Left hindlimb (tissue), 1 donor: ENCODE data around the gene ROBO1.

ENCODE experiments used
- DNase-seq: peaks from one replicate; pipeline ENCODE4 v3.0.0-alpha.2; 2018

Gene ROBO1

DNA sequence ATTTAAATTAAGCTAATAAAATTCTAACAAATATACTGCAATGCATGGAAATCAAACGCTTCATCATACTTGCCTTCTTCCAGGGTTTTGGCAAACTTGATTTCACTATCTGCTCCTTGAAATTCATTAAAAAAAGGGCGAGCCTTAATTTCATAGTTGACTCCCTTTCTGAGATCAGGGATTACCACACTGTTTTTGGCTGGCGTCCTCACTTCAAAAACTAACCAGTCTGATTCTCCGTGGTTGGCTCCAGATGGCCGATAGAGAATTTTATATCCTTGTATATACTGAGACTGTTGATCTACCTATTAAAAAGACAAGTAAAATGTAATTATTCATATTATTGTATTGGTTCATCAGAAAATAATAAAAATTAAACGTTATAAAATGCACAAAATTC is 1106.8 kb downstream of the ROBO1 start:
- no peak for DNase-seq

DNA sequence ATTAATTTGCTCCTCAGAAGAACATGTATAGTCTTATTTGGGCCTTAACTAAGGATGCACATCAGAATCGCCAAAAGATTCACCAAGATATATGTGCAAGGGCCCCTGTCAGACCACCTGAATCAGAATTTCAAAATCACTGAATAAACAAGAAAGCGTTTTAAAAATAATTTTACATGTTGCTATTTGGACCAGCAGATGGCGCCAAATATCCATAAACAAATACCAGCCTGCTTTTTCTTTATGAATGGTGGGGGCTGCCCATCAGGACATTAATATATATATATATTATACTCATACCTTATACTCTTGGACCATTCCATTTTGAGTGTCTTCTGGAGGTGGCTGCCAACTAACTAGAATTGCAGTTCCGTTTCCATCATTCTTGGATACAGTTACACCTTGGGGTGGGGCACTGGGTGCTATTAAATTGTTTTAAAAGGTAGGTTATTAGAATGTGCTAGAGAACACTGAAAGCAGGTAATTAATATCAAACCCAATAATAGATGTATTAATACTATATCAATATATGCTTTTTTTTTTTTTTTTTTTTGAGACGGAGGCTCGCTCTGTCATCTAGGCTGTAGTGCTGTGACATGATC is 1108.3 kb downstream of the ROBO1 start:
- DNase-seq = no peak

DNA sequence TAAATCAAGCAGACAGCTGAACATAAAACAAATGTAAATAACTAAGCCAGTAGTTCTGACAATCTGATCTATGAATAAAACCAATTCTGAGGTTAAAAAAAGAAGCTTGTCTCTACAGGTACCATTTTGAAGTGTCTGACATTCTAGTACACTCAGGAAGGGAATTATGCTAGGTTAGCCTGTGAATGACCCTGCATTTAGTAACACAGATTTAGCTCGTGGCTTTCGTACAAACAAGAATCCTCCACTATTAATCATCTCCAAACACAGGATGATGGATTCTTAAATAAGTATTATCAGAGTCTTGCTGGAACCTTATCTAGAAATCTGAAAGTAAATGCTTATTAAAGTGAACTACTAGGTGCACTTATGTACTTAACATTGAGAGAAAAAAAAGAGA is 1120.1 kb downstream of the ROBO1 start:
- DNase-seq = no peak

DNA sequence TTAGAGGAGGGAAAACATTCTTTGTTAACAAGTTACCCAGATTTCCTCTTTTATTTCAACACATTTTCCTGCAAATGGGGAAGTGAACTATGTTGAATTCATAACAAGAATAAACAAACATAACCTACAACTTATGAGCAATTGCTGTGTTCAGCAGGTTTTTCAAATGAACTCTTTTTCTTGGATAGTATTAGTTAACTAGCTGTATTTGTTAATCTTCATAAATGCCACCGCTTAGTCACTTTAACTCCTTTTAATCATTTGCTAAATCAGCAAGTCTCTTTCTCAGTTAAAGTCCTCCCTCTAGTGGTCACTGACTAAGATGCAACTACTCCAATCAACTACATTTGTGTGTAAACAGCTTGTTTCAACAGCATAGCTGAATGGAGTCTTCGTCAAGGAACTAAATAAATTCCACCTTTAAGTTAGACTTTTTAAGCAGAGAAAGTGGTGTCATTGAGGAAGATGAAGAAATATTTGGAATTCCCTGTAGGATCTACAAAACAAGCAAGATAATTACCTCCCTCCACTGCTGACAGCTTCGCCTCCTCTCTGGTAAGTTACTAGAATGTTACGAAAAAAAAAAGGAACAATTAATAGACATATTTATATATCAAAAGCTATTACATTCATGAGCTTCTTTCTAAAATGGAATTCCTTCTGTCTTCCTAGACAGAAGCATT is 1122.0 kb downstream of the ROBO1 start:
- no peak for DNase-seq

DNA sequence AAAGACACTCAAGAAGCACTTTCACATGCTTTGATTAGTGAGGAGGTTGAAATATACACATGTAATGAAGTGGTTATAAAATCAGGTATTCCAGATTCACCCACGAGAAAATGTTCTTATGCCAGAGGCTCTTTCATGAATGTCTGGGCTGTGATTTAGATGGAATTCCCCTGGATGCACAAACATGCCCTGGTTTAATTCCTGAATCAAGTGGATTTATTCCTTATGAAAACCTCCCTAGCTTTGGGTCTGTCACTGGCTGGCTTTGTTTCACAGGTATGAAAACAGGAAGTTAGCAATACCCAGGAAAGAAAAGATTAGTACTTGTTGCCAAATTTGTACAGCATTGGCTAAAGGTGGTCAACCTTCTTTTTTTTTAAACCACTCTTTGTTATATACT is 1123.0 kb downstream of the ROBO1 start:
- no peak for DNase-seq

DNA sequence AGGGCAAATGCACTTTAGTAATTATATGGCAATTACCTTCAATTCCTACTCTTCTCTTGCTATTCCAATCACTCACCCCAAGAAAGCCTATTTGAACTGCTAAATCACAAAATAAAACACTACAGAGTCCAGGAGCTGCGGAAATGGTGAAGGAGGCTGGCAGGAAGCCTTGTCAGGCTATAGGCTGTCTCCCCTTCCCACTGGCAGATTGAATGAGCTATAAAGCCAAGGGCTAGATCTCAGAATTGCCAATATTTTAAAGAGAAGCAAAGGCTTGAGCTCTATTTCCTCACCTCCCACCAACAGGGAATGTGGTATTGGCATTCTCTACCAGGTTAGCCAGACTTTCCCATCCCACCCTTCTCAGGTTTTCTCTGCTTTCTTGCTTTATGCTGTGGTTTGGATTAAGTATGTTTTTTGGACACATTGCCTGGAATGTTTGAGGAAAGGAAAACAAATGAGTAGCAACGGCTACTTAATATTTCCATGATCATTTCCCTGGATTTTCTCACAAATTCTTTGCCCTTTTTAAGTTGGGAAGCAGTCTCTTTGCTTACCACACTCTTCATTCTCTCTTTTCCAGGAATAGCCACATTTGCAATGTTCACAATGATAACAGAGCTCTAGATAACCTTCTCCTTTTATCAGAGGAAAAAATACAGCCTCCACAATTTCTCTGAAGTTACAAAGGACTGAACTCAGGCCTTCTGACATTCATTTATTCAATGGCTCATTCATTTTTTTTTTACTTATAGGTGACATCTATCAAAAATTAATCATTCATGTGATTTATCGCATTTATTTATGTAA is 1125.4 kb downstream of the ROBO1 start:
- DNase-seq = peak; percentile 56

DNA sequence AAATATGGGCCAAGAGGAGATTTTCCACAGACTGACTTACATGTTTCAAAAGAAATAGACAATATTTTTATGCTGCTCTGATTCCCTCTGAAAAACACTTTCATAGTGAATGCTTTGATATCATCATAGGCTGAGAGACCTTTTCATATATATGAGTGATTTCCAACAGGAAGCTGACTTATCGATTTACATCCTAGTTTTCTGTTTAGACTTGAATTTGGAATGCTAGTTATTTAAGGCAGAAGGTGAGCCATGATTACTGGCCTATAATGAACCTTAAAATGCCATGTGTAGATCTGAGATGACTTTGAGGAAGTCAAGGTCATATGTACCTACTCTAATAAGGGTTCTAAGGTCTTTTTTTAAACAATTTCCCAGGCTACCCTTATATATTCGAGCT is 1126.1 kb downstream of the ROBO1 start:
- no peak for DNase-seq

DNA sequence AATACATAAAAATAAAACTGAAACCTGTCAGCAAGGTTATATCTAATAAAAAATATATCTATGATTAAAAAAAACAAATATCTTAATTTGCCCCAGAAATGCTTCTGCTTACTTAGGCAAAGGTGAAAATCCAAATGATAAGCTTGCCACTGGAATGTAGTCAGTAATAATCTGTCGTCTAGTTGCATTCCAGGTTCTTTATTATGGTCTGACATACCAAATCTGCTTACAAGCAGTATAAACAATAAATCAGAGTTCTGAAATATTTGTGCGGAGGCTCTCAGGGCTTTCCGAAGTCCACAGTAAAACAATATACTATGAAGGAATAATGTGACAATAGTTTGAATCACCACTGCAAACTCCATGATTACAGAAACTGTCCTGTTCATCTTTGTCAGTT is 1133.5 kb downstream of the ROBO1 start:
- no peak for DNase-seq

DNA sequence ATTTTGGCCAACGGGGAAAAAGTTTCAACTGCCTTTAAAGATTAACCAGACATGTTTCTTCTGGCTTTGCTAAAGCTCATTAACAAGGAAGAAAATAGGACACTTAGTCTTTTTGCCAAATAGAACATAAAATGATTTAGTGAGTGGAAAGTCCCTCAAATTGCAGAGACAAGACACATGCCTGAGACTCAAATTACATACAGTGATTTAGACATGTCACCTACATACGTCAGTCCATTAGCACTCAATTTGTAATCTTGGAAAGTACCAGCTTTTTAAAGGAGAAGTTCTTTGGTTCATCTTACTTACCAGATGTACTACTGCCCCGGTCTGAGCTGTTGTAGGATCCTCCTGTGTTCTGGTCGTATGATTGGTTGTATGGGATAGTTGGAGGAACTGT is 1134.2 kb downstream of the ROBO1 start:
- no peak for DNase-seq

DNA sequence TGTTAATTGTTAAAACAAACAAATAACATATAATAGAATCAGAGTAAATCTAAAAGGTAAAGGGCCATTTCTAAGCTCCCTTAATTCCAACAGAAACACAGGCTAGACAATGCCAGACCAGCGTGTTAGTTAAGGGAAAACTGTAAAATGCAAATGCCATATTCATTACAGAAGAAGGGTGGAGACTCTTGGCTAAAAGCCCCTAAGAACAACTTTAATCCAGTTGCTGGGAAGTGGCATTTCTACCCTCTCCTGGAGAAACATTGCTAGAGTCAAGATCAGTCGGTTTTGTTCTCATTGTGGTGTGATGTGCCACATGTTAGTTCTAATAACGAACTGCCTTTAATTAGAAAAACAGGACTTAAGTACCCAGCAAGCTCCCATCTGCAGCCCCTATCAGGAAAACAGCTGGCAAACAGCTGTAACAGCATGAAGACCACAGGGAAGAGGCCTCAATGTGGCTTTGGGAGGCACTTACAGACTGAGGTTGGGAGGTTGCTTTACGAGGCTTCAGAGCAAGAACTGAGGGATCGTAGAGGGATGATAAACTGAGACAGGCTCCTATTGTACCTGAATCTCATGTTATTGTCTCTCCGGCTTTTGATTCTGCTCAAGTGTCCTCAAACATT is 1134.8 kb downstream of the ROBO1 start:
- DNase-seq = no peak

DNA sequence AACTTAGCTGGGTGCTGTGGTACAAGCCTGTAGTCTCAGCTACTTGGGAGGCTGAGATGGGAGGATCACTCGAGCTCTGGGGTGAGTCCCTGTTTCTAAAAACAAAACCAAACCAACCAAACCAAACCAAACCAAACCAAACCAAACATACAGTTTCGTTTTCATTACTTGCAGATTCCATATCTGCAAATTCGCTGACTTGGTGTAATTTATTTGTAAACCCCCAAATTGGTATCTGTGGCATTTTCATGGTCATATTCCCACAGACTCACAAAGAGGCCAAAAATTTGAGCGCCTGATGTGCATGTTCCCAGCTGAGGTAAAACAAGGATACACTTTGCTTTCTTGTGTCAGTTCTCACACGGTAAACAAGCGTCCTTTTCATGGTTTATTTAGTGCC is 1138.3 kb downstream of the ROBO1 start:
- no peak for DNase-seq

DNA sequence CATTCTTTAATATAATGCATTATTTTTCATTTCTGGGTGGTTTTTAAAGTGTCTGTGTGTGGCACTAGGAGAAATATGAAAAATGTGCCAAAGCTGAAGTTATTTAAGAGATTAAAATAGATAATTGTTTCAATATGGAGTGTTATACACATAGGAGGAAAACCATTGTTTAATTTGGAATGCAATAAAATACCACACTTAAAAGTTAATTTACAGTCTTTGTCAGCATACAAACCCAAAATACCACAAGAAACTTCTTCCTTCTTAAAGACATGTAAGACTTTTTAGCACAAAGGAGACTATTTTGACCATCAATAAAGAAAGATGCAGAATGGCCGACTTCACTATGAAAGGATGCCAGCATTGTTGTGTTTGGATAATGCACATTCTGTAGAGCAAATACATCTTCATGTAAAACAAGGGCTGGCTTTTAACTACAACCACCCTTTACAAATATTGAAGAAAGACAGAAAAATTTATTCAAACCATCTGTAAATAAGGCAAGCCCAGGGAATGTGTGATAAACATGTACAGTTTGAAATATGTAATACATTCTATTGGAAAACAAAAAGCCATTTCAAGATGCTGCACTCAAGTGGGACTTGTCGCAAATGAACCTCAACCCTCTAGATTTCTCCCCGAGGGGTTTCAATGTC is 1146.6 kb downstream of the ROBO1 start:
- no peak for DNase-seq

DNA sequence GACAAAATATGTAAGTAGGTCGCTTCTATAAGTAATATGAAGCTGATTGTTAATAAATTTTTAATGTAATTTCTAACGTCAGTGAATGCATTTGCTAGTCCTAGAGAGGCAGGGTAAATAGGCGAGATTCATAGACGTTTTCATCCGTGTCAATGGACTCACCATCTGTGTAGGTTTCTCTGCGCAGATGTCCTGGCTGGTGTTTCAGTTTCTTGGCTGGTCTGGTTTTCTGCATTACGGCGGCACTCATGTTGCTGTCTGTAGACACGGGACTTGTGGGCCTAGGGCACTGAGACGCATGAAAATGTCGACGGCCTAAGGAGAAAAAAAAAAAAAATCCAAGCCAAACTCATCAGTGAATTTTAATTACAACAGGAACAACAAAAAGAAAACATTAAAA is 1153.3 kb downstream of the ROBO1 start:
- DNase-seq = no peak

DNA sequence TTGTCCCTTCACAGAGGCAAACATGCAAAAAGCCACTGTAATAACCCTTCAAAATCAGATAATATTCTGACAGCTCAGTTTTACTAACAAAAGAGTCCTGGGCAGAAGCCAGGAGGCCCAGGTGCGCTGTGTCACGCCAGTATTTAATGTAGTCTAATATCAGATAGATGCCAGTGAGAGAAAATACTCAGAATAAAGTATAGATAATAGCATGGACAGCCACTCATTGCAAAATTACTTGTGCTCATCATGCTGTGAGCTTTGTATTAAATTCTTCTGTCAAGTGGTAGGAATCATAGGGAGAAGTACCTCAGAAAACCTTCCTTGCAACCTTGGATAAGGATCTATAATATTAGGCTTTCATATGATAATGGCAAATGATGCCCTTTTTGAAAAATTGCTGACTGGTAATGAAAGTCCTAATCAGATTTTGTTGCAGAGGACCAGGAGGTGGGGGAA is 1154.3 kb downstream of the ROBO1 start:
- DNase-seq = no peak

DNA sequence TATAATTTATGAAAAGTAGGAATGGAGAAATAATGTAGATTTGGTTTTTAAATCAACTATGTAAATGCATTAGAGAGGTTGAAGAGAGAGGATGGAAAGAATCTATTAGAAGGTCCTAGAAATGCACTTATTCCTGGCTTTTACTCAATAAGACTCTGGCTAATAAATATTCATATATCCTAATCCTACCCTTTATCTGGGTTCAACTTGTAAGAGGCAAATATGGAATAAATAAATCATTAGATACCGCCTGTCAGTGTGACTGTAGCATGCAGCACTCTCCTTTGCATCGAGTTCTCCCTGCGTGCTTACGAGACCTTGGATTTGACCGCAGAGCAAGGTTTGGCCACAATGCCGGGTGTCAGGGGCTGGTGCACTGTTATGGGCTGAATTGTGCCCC is 1156.5 kb downstream of the ROBO1 start:
- no peak for DNase-seq

DNA sequence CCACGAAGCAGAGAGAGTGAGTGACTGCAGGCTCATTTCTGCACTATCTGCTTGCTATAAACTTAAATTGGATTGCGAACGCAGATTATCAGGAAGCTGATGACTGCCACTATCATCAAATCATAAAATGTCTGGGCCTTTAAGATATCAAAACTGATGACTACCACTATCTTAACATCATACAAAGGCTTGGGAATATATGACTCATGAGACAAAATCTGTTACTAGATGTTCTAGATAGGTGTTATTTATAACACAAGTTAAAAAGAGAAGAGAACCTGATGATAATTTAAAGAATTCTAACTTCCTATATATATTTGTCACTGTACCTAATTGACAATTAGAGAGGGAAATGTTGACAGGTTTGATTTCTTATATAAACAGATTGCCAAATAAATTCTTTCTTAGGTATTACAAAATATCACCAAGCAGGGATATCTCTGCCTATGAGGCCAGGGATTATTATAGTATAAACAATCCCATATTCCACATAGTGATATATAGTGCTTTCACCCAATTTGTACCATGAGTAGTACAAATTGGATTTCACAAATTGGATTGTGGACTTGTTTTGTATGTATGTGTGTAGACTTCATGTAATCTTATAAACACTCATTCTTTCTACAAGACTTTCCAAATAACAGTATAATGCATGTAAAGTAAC is 1157.2 kb downstream of the ROBO1 start:
- no peak for DNase-seq

DNA sequence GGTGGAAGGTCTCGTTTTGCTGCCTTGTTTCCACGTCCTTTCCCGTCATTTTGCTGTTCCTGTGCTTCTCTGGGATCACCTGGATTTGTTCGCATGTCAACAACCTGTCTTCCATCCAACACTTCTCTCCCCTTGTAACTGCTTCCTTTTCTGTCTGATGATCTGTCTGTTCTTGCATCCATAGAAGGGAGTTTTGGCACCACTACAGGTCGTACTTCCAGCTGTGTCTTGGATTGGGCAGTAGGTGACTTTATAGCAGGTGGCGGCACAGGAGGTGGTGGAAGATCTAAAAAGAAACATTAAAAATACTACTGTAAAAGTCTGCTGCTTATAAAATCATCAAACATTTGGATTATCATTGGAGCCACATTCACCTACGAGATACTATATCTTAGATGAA is 1161.0 kb downstream of the ROBO1 start:
- DNase-seq = no peak

DNA sequence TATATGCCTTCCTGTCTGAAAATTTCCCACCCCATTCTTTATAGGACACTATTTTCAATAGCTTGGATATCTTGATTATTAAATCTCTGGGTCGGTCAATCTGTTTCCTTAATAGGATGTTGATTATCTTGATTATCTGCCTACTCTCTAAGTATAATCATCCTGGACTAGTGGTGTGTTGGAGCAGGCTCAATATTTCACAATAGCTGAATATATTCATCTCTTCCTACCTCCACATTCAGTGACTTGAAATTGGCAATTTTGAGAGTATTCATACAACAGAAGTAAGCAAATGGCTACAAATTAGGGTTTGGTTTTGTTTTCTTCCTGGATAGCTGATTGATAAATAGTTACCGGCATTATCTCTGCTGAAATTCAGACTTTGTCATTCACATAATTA is 1162.6 kb downstream of the ROBO1 start:
- DNase-seq = no peak

DNA sequence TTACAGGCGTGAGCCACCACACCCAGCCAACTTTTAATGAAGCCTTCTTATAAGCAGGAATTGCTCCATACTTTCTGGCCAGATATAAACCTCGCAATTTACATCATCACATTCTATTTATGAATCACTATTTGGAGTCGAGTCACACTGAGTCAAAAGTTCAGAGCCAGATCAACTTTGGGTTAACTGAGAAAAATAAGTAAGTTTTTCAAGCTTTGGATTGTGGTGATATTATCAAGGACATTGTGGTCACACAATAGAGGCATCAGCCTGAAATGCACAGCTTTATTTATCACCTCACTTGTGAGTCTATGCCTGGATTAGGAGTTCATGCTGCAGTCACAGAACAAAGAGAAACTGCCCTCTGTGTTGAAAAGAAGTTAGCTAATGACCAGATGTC is 1163.5 kb downstream of the ROBO1 start:
- no peak for DNase-seq

DNA sequence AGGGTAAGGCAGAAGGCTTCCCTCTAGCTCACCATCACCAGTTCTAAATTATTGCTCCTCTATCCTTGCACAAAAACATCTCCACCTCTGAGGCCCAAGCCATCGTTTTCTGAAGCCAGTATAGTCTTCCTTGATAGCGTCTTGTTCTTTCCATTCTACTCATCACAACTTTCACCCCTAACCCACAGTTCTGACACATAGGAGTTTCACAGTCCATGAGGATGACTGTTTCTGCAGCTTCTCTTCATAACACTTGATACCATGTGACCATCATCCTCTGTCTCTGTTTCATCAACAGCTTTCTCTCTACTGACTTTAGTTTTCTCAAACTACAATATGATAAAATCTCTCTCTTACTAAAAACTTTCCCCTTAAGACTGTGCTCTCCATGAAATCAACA is 1166.5 kb downstream of the ROBO1 start:
- DNase-seq = no peak

DNA sequence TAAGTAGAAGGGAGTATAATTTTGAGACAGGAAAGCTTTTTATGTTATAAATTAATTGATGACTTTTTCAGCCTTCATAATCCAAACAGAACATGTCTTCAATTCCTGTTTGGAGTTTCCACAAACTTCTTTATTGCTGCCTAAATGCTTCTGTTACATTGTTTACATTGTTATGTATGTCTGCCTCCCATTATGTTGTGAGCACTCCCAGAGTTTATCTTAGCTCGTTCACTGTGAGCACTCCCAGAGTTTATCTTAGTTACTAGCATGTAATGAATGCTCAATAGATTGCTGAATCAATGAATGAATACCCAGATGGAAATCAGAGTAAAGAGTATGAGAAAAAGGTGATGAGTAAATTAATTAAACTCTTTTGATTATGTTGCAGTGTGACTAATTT is 1178.0 kb downstream of the ROBO1 start:
- no peak for DNase-seq

DNA sequence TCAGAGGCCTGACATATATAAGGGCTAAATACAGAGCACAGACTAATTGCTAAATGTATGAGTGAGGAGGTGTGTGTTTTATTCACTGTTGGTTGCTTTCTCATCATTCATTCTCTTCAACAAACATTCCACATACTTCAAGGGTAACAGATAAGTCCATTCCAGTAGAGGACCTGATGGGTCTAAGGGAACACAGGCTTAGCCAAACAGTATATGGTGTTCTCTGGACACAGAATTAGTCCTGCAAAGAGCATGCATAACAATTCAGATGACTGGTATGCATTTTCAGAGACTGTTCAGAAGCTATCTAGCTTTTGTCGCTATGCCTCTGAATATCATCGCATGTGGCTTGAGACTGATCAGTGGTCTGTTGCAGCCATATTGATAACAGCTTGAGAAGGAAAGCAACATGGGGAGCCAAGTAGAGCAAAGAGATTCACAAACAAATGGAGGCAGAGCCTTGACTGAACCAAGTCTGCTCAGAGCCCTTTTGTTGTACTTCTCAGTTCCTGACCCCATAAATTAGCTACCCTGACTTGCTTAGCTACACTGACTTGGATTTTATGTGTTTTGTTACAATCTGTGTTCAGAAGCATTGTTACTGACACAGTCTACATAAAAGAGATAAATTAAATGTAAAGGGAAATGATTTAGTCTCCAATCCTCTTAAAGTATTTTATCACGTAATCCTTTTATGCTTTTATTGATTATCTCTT is 1178.7 kb downstream of the ROBO1 start:
- no peak for DNase-seq
